ENCODE data around the gene AMOTL2. TPM values are rescaled to one million over a fixed set of nuclear protein-coding genes. Genes with fewer than 3 reads are reported as not detected.

The AMOTL2 gene
- total and polyA plus RNA-seq, 10 of the 15 experiments (the other 5 are each of a cell fraction or from before 2014, with no cell fraction given), result 0.20 to 0.33 TPM; not detected in 8

DNA sequence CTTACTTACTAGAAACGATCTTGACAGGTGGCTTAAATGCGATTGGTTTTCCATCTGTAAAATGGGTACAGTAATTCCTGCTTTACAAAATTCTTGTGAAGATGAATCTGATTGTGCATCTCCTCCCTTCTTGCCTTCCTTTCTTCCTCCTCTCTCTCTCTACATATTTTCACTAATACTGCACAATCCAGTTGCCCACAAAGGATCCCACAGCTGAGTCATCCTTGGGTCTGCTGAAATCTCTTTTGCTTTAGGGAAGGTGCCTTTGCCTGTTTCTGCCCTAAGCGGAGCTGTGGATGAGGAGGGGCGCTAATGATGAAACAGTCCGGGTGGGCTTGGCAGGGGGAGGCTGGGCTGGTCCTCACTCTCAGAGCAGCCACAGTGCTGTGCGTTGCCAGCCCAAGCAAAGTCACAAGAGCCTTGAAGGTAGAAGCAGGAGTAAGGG lies 46.1 kb downstream of the AMOTL2 start:
- H3K27me3 ChIP-seq (replicated peaks in 1 of 2; ENCODE audit: control insufficient read depth in 2 of 2, insufficient read depth in 2 of 2, low read length in 1 of 2), result no peaks in the 10 kb centered on the region; a peak in 2 of 4 replicates
- H3K9ac ChIP-seq (ENCODE audit: control insufficient read depth, insufficient read depth, low read length), result no peak overlapping the region
- H3K9me3 ChIP-seq (replicated peaks; ENCODE audit: control insufficient read depth, insufficient read depth, low read length), result no peaks in the 10 kb centered on the region
- 54% methylated on average over 6 of the region's 6 CpGs for WGBS (ENCODE audit: insufficient coverage, insufficient replicate concordance, low lambda C conversion rate, missing lambda C conversion rate)
- H3K27ac ChIP-seq (ENCODE audit: control insufficient read depth, insufficient read depth), result no peak overlapping the region
- no peak overlapping the region for H3K4me3 ChIP-seq
- SMC1A ChIA-PET (ENCODE audit: uncharacterized antibody, unreplicated experiment), result no interaction called here
- H4K20me1 ChIP-seq (ENCODE audit: control insufficient read depth, insufficient read depth), result no peaks in the 10 kb centered on the region
- intact Hi-C loops (cut with micrococcal nuclease; ENCODE audit: unreplicated experiment), result no loop called here
- no peaks in the 10 kb centered on the region for H3K79me2 ChIP-seq (ENCODE audit: control insufficient read depth, insufficient read depth, low read length)
- no peak for FAIRE-seq
- no peaks in the 10 kb centered on the region for H3K4me1 ChIP-seq (ENCODE audit: control insufficient read depth, insufficient read depth, low read length)
- CTCF ChIA-PET, result interaction anchor here (1.6 kb wide), 1 partner anchor 144 kb away, joined by 4 read pairs; no protein-coding TSS in a partner anchor
- no TSS peak for BruUV-seq (replicated peaks)
- POLR2A ChIA-PET, result no interaction called here
- no peak for DNase-seq (ENCODE audit: low read depth, low spot score)
- ATAC-seq, result no peak
- in situ Hi-C loops (cut with MboI), result no loop called here
- no peak overlapping the region for H2AFZ ChIP-seq (ENCODE audit: control insufficient read depth, low read depth, low read length)
- RAD21 ChIA-PET (ENCODE audit: unreplicated experiment), result no interaction called here
- no peaks in the 10 kb centered on the region for H3K36me3 ChIP-seq (ENCODE audit: control insufficient read depth in 2 of 2, insufficient read depth in 2 of 2, low read length in 1 of 2)
- no peak overlapping the region for H3K4me2 ChIP-seq (ENCODE audit: control insufficient read depth, insufficient read depth)
- no peak for TF ChIP-seq RBBP5 (conservative IDR thresholded peaks at IDR 0.05)
- TF ChIP-seq, protein P1, sequence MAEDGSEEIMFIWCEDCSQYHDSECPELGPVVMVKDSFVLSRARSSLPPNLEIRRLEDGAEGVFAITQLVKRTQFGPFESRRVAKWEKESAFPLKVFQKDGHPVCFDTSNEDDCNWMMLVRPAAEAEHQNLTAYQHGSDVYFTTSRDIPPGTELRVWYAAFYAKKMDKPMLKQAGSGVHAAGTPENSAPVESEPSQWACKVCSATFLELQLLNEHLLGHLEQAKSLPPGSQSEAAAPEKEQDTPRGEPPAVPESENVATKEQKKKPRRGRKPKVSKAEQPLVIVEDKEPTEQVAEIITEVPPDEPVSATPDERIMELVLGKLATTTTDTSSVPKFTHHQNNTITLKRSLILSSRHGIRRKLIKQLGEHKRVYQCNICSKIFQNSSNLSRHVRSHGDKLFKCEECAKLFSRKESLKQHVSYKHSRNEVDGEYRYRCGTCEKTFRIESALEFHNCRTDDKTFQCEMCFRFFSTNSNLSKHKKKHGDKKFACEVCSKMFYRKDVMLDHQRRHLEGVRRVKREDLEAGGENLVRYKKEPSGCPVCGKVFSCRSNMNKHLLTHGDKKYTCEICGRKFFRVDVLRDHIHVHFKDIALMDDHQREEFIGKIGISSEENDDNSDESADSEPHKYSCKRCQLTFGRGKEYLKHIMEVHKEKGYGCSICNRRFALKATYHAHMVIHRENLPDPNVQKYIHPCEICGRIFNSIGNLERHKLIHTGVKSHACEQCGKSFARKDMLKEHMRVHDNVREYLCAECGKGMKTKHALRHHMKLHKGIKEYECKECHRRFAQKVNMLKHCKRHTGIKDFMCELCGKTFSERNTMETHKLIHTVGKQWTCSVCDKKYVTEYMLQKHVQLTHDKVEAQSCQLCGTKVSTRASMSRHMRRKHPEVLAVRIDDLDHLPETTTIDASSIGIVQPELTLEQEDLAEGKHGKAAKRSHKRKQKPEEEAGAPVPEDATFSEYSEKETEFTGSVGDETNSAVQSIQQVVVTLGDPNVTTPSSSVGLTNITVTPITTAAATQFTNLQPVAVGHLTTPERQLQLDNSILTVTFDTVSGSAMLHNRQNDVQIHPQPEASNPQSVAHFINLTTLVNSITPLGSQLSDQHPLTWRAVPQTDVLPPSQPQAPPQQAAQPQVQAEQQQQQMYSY (CRISPR knock-in tag; IDR thresholded peaks at IDR 0.05), result no peak
- TF ChIP-seq NR2F1 (conservative IDR thresholded peaks at IDR 0.05), result no peak
- no peak for TF ChIP-seq NBN (IDR thresholded peaks at IDR 0.05)
- no peak for TF ChIP-seq ZNF384 (IDR thresholded peaks at IDR 0.05; ENCODE audit: borderline replicate concordance, low read depth, low read length)
- no peak for TF ChIP-seq SREBF1 (IDR thresholded peaks at IDR 0.05; ENCODE audit: low read length)
- no peak for TF ChIP-seq KDM1A (IDR thresholded peaks at IDR 0.05; ENCODE audit: borderline replicate concordance)
- TF ChIP-seq EZH2 (IDR thresholded peaks at IDR 0.05; ENCODE audit: borderline replicate concordance, control insufficient read depth, low read depth, low read length), result no peak
- TF ChIP-seq E4F1 (IDR thresholded peaks at IDR 0.05; ENCODE audit: borderline replicate concordance, partially characterized antibody), result no peak
- TF ChIP-seq ZNF207 (IDR thresholded peaks at IDR 0.05; ENCODE audit: borderline replicate concordance), result no peak
- TF ChIP-seq POLR2AphosphoS2 (IDR thresholded peaks at IDR 0.05; ENCODE audit: low read depth, low read length), result no peak
- no peak for TF ChIP-seq ZNF592 (IDR thresholded peaks at IDR 0.05)
- TF ChIP-seq JUND (IDR thresholded peaks at IDR 0.05; ENCODE audit: low read depth, low read length), result no peak
- no peak for TF ChIP-seq USF1 (IDR thresholded peaks at IDR 0.05; ENCODE audit: borderline replicate concordance, extremely low read length, insufficient read depth, low read depth, low read length)
